Neural crest cell (in vitro differentiated cells): ENCODE results near the gene ZPBP. TPM values are rescaled to one million over a fixed set of nuclear protein-coding genes. Genes with fewer than 3 reads are reported as not detected.

Source experiments
- DNase-seq: peaks from one replicate; pipeline ENCODE4 v3.0.0; 2021; ENCODE audit warnings: low read depth, mixed read lengths, low spot score
- H3K27ac Mint-ChIP-seq: one replicate; pipeline ENCODE4 v1.8.0; 2021; ENCODE audit warnings: mild to moderate bottlenecking, mixed read lengths; ENCODE audit not compliant: unreplicated experiment
- H3K27me3 Mint-ChIP-seq: 2 replicates; pipeline ENCODE4 v1.8.0; 2021; ENCODE audit warnings: low read depth, mild to moderate bottlenecking, mixed read lengths
- H3K36me3 Mint-ChIP-seq: 2 replicates; pipeline ENCODE4 v1.8.0; 2021; ENCODE audit warnings: low read depth, mild to moderate bottlenecking, mixed read lengths
- H3K4me1 Mint-ChIP-seq: 2 replicates; pipeline ENCODE4 v1.8.0; 2021; ENCODE audit warnings: mixed read lengths
- H3K4me3 Mint-ChIP-seq: one replicate; pipeline ENCODE4 v1.8.0; 2021; ENCODE audit warnings: mild to moderate bottlenecking, mixed read lengths
- H3K9me3 Mint-ChIP-seq: 2 replicates; pipeline ENCODE4 v1.8.0; 2021; ENCODE audit warnings: mixed read lengths
- total RNA-seq: library from RNA; stranded (reverse); gene quantifications from 2 replicates; pipeline ENCODE4 v1.2.1, GENCODE V29; 2021
- TF ChIP-seq, protein P1 (sequence below): fragments of 200-600 bp; sonication (generic); conservative IDR thresholded peaks from 2 replicates; pipeline ENCODE4 v1.5.0; 2021; ENCODE audit warnings: antibody characterized with exemption, mild to moderate bottlenecking

The ZPBP gene
- total RNA-seq, 1 donor from 2014 or later: not detected

DNA sequence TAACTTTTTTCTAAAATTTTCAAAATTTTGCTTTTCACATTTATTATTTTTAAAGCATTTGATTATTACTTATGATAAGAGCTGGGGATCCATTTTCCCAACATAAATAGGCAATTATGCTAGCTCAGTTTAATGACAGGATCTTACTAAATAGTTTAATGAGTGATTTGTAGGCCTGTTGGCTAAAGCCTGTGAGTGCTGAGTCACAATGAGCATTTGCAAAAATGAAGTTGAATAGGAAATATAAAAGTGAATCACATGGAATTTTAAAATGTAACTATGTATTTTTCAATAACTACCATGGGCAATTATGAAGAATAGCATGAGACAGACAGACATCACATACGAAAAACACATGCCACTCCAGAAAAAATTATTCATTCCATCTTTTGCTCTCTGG lies 45.1 kb upstream of the ZPBP start:
- Mint-ChIP-seq H3K27me3 (no peaks in the 10 kb centered on the region), H3K36me3 (no peaks in the 10 kb centered on the region), H3K27ac (no peak overlapping the region), H3K4me1 (peaks cover 3% of the 10 kb centered on the region), H3K9me3 (peaks cover 3% of the 10 kb centered on the region), H3K4me3 (no peak overlapping the region)
- TF ChIP-seq, protein P1, sequence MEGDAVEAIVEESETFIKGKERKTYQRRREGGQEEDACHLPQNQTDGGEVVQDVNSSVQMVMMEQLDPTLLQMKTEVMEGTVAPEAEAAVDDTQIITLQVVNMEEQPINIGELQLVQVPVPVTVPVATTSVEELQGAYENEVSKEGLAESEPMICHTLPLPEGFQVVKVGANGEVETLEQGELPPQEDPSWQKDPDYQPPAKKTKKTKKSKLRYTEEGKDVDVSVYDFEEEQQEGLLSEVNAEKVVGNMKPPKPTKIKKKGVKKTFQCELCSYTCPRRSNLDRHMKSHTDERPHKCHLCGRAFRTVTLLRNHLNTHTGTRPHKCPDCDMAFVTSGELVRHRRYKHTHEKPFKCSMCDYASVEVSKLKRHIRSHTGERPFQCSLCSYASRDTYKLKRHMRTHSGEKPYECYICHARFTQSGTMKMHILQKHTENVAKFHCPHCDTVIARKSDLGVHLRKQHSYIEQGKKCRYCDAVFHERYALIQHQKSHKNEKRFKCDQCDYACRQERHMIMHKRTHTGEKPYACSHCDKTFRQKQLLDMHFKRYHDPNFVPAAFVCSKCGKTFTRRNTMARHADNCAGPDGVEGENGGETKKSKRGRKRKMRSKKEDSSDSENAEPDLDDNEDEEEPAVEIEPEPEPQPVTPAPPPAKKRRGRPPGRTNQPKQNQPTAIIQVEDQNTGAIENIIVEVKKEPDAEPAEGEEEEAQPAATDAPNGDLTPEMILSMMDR: no peak
- no peak for DNase-seq

DNA sequence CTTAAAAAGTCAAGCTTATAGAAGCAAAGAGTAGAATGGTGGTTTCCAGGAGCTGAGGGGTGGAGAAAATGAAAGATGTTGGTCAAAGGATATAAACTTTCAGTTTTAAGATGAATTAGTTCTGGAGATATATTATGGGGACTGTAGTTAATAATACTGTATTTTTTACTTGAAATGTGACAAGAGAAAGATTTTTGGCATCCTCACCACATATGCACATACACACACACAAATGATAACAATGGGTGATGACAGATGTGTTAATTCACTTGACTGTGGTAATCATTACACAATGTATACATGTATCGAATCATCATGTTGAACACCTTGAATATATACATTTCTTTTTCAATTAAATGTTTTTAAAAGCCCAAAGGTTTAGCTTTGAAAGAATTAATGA lies 32.7 kb upstream of the ZPBP start:
- no peak for DNase-seq
- no peak overlapping the region for H3K4me3 Mint-ChIP-seq
- H3K9me3 Mint-ChIP-seq: peaks cover 5% of the 10 kb centered on the region
- no peaks in the 10 kb centered on the region for H3K36me3 Mint-ChIP-seq
- no peak overlapping the region for H3K27ac Mint-ChIP-seq
- TF ChIP-seq, protein P1: no peak
- H3K27me3 Mint-ChIP-seq: no peaks in the 10 kb centered on the region
- H3K4me1 Mint-ChIP-seq: no peaks in the 10 kb centered on the region

DNA sequence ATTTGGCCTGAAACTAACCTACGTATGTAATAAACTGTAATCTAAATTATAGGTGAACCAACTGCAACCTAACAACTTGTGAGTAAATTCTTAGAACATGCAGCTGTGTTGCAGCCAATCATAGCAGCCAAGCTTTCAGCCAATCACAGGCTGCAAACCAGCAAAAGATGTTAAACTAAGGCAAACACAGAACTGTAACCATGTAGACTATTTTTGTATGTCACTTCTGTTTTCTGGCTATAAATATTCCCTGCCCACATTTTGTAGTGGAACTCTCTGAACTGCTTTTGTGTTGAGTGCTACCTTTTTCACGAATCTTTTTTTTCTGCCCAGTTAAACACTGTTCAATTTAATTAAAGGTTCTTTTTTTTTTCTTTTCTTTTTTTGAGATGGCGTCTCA lies 28.2 kb upstream of the ZPBP start:
- H3K27ac Mint-ChIP-seq: no peak overlapping the region
- TF ChIP-seq, protein P1: no peak

DNA sequence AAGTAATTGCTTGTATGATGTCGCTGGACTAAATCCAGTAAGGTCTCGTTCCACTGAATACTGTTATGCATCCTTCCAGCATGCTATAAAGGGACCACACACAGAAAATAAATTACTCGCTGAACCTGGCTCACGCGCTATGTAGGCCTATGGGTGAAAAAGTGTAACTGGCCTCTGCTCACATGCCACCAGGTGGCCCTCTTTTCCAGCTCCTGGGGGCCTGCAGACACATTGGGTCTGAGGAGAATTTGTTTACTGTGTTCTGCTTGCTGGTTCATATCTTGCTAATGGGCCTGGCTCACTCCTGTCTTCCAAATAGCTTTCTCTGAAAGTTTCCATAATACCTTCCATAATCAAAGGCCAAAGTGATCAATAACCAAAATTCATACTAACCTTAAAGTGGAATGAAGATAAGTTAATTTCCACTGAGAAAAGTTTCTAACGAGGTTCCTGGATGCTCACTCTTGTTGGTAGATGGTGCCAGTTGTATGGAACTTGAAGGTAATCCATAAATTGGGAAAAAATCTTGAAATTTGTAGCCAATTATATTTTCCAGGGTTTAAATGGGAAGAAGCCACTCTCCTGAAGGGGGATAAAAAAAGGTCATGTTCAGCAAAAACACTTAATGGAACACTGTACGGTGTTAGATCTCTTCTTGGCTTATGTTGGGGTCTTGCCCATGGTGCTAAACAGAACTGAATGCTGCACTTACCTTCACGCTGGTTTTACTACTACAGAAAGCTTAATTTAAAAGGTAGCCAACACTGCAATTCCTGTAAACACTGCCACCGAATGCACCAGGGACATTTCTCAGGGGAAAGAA lies 27.0 kb upstream of the ZPBP start:
- DNase-seq: no peak
- Mint-ChIP-seq H3K27ac (no peak overlapping the region), H3K9me3 (no peaks in the 10 kb centered on the region), H3K4me1 (no peaks in the 10 kb centered on the region), H3K36me3 (no peaks in the 10 kb centered on the region), H3K27me3 (peaks cover 2% of the 10 kb centered on the region), H3K4me3 (no peak overlapping the region)
- TF ChIP-seq, protein P1: peak; percentile 37

More for the DNA sequence above, 28.2 kb upstream of the ZPBP start:
- Mint-ChIP-seq H3K4me3 (no peak overlapping the region), H3K9me3 (no peaks in the 10 kb centered on the region), H3K27me3 (no peaks in the 10 kb centered on the region), H3K36me3 (no peaks in the 10 kb centered on the region), H3K4me1 (no peaks in the 10 kb centered on the region)
- DNase-seq: no peak

DNA sequence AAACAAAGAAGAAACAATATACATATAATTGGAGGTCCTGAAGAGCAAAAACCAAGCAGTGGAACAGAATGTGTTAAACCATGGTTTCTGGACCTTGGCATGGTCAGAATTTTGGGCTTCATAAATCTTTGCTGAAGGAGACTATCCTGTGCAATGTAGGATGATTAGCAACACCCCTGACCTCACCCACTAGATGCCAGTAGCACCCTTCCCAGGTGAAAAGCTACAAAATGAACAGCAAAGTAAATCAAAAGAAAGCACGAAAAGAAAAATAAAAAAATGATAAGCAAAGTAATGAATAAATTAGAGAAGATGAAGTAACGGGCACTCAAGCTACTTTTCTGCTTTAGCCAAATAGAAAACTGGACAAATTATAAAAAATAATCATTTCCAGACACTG lies 19.2 kb upstream of the ZPBP start:
- Mint-ChIP-seq H3K27ac (no peak overlapping the region), H3K4me3 (no peak overlapping the region), H3K9me3 (peaks cover 3% of the 10 kb centered on the region), H3K36me3 (peaks cover 2% of the 10 kb centered on the region), H3K4me1 (no peaks in the 10 kb centered on the region), H3K27me3 (peaks cover 2% of the 10 kb centered on the region)
- TF ChIP-seq, protein P1: no peak
- no peak for DNase-seq
